ENCODE measurements around the gene SGPP2.

Gene SGPP2

DNA sequence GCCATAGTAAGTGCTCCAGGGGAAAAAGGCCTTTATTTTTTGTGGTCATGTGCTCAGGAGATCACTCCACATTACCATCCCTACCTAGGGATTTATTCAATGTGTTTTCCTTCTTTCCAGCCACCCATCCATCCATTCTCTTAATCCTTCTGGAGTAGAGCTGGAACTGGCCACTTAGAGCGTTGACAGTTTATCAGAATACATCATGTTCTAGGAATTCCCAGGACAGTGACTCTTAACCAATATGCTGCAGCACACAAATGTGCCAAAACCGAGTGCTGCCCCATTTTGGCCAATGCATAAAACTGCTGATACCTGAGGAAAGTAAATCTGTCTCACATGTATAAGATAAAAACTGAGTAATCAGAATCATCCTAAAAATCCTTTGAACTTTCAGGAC is 167.8 kb downstream of the SGPP2 start:
- Histone ChIP-seq H3K4me1 (ENCODE audit: control insufficient read depth in 1 of 2, insufficient read depth in 2 of 2, low read length in 2 of 2) (peaks cover 0 to 12% of the 10 kb centered on the region in 2 donors), H3K27ac (ENCODE audit: low read depth, low read length) (no peak overlapping the region), H3K27me3 (ENCODE audit: control insufficient read depth in 1 of 2, insufficient read depth in 2 of 2, low read length in 2 of 2) (no peaks in the 10 kb centered on the region), H3K4me3 (ENCODE audit: low read depth in 1 of 2, low read length in 2 of 2) (no peak overlapping the region), H3K9me3 (ENCODE audit: control insufficient read depth in 1 of 2, low read length in 2 of 2) (no peaks in the 10 kb centered on the region), H3K9ac (ENCODE audit: low read depth in 1 of 2, low read length in 2 of 2) (no peak overlapping the region), H3K36me3 (ENCODE audit: control insufficient read depth in 1 of 2, insufficient read depth in 2 of 2, low read length in 2 of 2) (peaks cover 4 to 30% of the 10 kb centered on the region in 2 donors)

DNA sequence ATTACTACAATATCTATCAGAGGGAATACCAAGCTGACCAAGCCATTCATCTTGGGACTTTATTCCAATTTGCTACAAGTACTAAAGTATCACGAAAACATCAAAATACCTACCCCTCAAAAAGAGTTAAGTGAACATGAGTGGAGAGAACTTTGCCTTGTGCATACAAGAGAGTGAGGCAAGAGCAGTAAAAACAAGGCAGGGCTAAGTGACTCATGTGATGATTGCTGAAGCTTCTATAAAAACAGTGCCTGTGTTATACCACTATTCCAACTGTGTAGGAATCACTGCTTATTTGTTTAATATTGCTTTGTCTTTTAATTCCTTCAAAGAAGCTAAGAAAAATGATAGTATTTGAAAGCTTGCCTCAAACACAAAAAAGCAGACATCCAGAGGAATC is 170.3 kb downstream of the SGPP2 start:
- Histone ChIP-seq H3K9me3 (ENCODE audit: control insufficient read depth in 1 of 2, low read length in 2 of 2) (no peaks in the 10 kb centered on the region), H3K27ac (ENCODE audit: low read depth, low read length) (no peak overlapping the region), H3K4me3 (ENCODE audit: low read depth in 1 of 2, low read length in 2 of 2) (no peak overlapping the region), H3K36me3 (ENCODE audit: control insufficient read depth in 1 of 2, insufficient read depth in 2 of 2, low read length in 2 of 2) (peaks cover 19 to 48% of the 10 kb centered on the region in 2 donors), H3K27me3 (ENCODE audit: control insufficient read depth in 1 of 2, insufficient read depth in 2 of 2, low read length in 2 of 2) (no peaks in the 10 kb centered on the region), H3K9ac (ENCODE audit: low read depth in 1 of 2, low read length in 2 of 2) (no peak overlapping the region), H3K4me1 (ENCODE audit: control insufficient read depth in 1 of 2, insufficient read depth in 2 of 2, low read length in 2 of 2) (peaks cover 0 to 12% of the 10 kb centered on the region in 2 donors)

GRCh38 chr2:222595581-222595980 is 171.2 kb downstream of the SGPP2 start:
- H3K4me1 ChIP-seq (ENCODE audit: control insufficient read depth in 1 of 2, insufficient read depth in 2 of 2, low read length in 2 of 2): peaks cover 0 to 12% of the 10 kb centered on the region in 2 donors
- H3K9ac ChIP-seq (ENCODE audit: low read depth in 1 of 2, low read length in 2 of 2): no peak overlapping the region
- H3K4me3 ChIP-seq (ENCODE audit: low read depth in 1 of 2, low read length in 2 of 2): no peak overlapping the region
- peaks cover 22 to 51% of the 10 kb centered on the region in 2 donors for H3K36me3 ChIP-seq (ENCODE audit: control insufficient read depth in 1 of 2, insufficient read depth in 2 of 2, low read length in 2 of 2)
- H3K9me3 ChIP-seq (ENCODE audit: control insufficient read depth in 1 of 2, low read length in 2 of 2): no peaks in the 10 kb centered on the region
- H3K27me3 ChIP-seq (ENCODE audit: control insufficient read depth in 1 of 2, insufficient read depth in 2 of 2, low read length in 2 of 2): no peaks in the 10 kb centered on the region
- H3K27ac ChIP-seq (ENCODE audit: low read depth, low read length): no peak overlapping the region

- Histone ChIP-seq H3K9me3 (ENCODE audit: control insufficient read depth in 1 of 2, low read length in 2 of 2) (no peaks in the 10 kb centered on the region), H3K27ac (ENCODE audit: low read depth, low read length) (no peak overlapping the region), H3K36me3 (ENCODE audit: control insufficient read depth in 1 of 2, insufficient read depth in 2 of 2, low read length in 2 of 2) (peaks cover 18 to 40% of the 10 kb centered on the region in 2 donors), H3K4me1 (ENCODE audit: control insufficient read depth in 1 of 2, insufficient read depth in 2 of 2, low read length in 2 of 2) (peaks cover 0 to 12% of the 10 kb centered on the region in 2 donors), H3K4me3 (ENCODE audit: low read depth in 1 of 2, low read length in 2 of 2) (no peak overlapping the region), H3K9ac (ENCODE audit: low read depth in 1 of 2, low read length in 2 of 2) (no peak overlapping the region), H3K27me3 (ENCODE audit: control insufficient read depth in 1 of 2, insufficient read depth in 2 of 2, low read length in 2 of 2) (no peaks in the 10 kb centered on the region)
Observed at GRCh38 chr2:222598611-222599010, 174.3 kb downstream of the SGPP2 start.

GRCh38 chr2:222603501-222603900 is 179.2 kb downstream of the SGPP2 start:
- Histone ChIP-seq H3K27ac (ENCODE audit: low read depth, low read length) (no peak overlapping the region), H3K4me3 (ENCODE audit: low read depth in 1 of 2, low read length in 2 of 2) (no peak overlapping the region), H3K27me3 (ENCODE audit: control insufficient read depth in 1 of 2, insufficient read depth in 2 of 2, low read length in 2 of 2) (no peaks in the 10 kb centered on the region), H3K4me1 (ENCODE audit: control insufficient read depth in 1 of 2, insufficient read depth in 2 of 2, low read length in 2 of 2) (no peaks in the 10 kb centered on the region), H3K9me3 (ENCODE audit: control insufficient read depth in 1 of 2, low read length in 2 of 2) (no peaks in the 10 kb centered on the region), H3K36me3 (ENCODE audit: control insufficient read depth in 1 of 2, insufficient read depth in 2 of 2, low read length in 2 of 2) (peaks cover 9 to 33% of the 10 kb centered on the region in 2 donors), H3K9ac (ENCODE audit: low read depth in 1 of 2, low read length in 2 of 2) (no peak overlapping the region)

- no peak overlapping the region for H3K4me3 ChIP-seq (ENCODE audit: low read depth in 1 of 2, low read length in 2 of 2)
- H3K4me1 ChIP-seq (ENCODE audit: control insufficient read depth in 1 of 2, insufficient read depth in 2 of 2, low read length in 2 of 2): no peaks in the 10 kb centered on the region
- H3K27ac ChIP-seq (ENCODE audit: low read depth, low read length): no peak overlapping the region
- no peaks in the 10 kb centered on the region for H3K27me3 ChIP-seq (ENCODE audit: control insufficient read depth in 1 of 2, insufficient read depth in 2 of 2, low read length in 2 of 2)
- H3K36me3 ChIP-seq (ENCODE audit: control insufficient read depth in 1 of 2, insufficient read depth in 2 of 2, low read length in 2 of 2): peaks cover under 1 to 32% of the 10 kb centered on the region in 2 donors
- H3K9ac ChIP-seq (ENCODE audit: low read depth in 1 of 2, low read length in 2 of 2): no peak overlapping the region
- no peaks in the 10 kb centered on the region for H3K9me3 ChIP-seq (ENCODE audit: control insufficient read depth in 1 of 2, low read length in 2 of 2)
Observed at GRCh38 chr2:222604749-222605515, 180.6 kb downstream of the SGPP2 start.

DNA sequence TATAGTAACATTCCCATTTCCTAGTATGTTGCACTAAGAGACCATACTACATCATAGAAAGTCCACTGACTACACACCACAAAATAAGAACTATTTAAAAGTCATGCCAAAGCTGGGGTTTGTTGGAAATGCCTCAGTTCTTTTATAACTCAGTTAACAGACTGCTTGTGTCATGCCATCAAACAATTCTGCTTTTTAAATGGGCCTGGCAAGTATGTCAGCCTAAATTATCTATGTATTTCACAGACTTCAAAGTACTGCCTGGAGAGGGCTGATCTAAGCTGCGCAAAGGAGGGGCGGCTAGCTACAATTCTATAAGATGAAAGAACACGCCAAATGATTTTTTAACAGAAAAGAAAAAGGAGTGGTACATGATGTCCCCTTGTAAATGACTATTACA is 182.0 kb downstream of the SGPP2 start:
- Histone ChIP-seq H3K4me1 (ENCODE audit: control insufficient read depth in 1 of 2, insufficient read depth in 2 of 2, low read length in 2 of 2) (no peaks in the 10 kb centered on the region), H3K27me3 (ENCODE audit: control insufficient read depth in 1 of 2, insufficient read depth in 2 of 2, low read length in 2 of 2) (no peaks in the 10 kb centered on the region), H3K27ac (ENCODE audit: low read depth, low read length) (no peak overlapping the region), H3K9ac (ENCODE audit: low read depth in 1 of 2, low read length in 2 of 2) (no peak overlapping the region), H3K9me3 (ENCODE audit: control insufficient read depth in 1 of 2, low read length in 2 of 2) (no peaks in the 10 kb centered on the region), H3K36me3 (ENCODE audit: control insufficient read depth in 1 of 2, insufficient read depth in 2 of 2, low read length in 2 of 2) (peaks cover 4 to 36% of the 10 kb centered on the region in 2 donors), H3K4me3 (ENCODE audit: low read depth in 1 of 2, low read length in 2 of 2) (no peak overlapping the region)

GRCh38 chr2:222608081-222608480 is 183.7 kb downstream of the SGPP2 start:
- H3K9me3 ChIP-seq (ENCODE audit: control insufficient read depth in 1 of 2, low read length in 2 of 2): no peaks in the 10 kb centered on the region
- H3K9ac ChIP-seq (ENCODE audit: low read depth in 1 of 2, low read length in 2 of 2): no peak overlapping the region
- no peak overlapping the region for H3K27ac ChIP-seq (ENCODE audit: low read depth, low read length)
- no peaks in the 10 kb centered on the region for H3K4me1 ChIP-seq (ENCODE audit: control insufficient read depth in 1 of 2, insufficient read depth in 2 of 2, low read length in 2 of 2)
- peaks cover 12 to 46% of the 10 kb centered on the region in 2 donors for H3K36me3 ChIP-seq (ENCODE audit: control insufficient read depth in 1 of 2, insufficient read depth in 2 of 2, low read length in 2 of 2)
- H3K4me3 ChIP-seq (ENCODE audit: low read depth in 1 of 2, low read length in 2 of 2): no peak overlapping the region
- no peaks in the 10 kb centered on the region for H3K27me3 ChIP-seq (ENCODE audit: control insufficient read depth in 1 of 2, insufficient read depth in 2 of 2, low read length in 2 of 2)

GRCh38 chr2:222609381-222609780 is 185.0 kb downstream of the SGPP2 start:
- Histone ChIP-seq H3K4me3 (ENCODE audit: low read depth in 1 of 2, low read length in 2 of 2) (no peak overlapping the region), H3K27me3 (ENCODE audit: control insufficient read depth in 1 of 2, insufficient read depth in 2 of 2, low read length in 2 of 2) (no peaks in the 10 kb centered on the region), H3K27ac (ENCODE audit: low read depth, low read length) (no peak overlapping the region), H3K4me1 (ENCODE audit: control insufficient read depth in 1 of 2, insufficient read depth in 2 of 2, low read length in 2 of 2) (no peaks in the 10 kb centered on the region), H3K9ac (ENCODE audit: low read depth in 1 of 2, low read length in 2 of 2) (no peak overlapping the region), H3K36me3 (ENCODE audit: control insufficient read depth in 1 of 2, insufficient read depth in 2 of 2, low read length in 2 of 2) (peaks cover 12 to 50% of the 10 kb centered on the region in 2 donors), H3K9me3 (ENCODE audit: control insufficient read depth in 1 of 2, low read length in 2 of 2) (no peaks in the 10 kb centered on the region)

Data from duodenal mucosa (tissue), 2 donors.